H7 (cell line): ENCODE data around the gene KSR2. TPM values are rescaled to one million over a fixed set of nuclear protein-coding genes. Genes with fewer than 3 reads are reported as not detected.
A peak's percentile ranks its signal among the peaks of the same experiment; 100 is the strongest.

Source experiments
- DNase-seq: peaks from one replicate; pipeline ENCODE4 v3.0.0; 2012
- H3K27me3 ChIP-seq: 2 replicates; pipeline ENCODE4 v1.6.0; 2011; ENCODE audit warnings: mild to moderate bottlenecking, low read length; ENCODE audit not compliant: control insufficient read depth, insufficient read depth
- H3K36me3 ChIP-seq: replicated peaks from 2 replicates; pipeline ENCODE4 v1.5.1; 2011; ENCODE audit warnings: low read length; ENCODE audit not compliant: control insufficient read depth, insufficient read depth
- H3K4me3 ChIP-seq: 2 replicates; pipeline ENCODE4 v1.5.1; 2011; ENCODE audit warnings: low read depth, mild to moderate bottlenecking, control low read depth, low read length, moderate library complexity; ENCODE audit not compliant: insufficient read depth
- total RNA-seq: library from RNA; depleted of rRNA; stranded (reverse); fragments of >200 nt; shearing (Covaris generic); gene quantifications from 2 replicates; pipeline ENCODE4 v1.2.3, GENCODE V29; 2014

The KSR2 gene
- total RNA-seq, 1 experiment from 2014 or later: 0.10 TPM

DNA sequence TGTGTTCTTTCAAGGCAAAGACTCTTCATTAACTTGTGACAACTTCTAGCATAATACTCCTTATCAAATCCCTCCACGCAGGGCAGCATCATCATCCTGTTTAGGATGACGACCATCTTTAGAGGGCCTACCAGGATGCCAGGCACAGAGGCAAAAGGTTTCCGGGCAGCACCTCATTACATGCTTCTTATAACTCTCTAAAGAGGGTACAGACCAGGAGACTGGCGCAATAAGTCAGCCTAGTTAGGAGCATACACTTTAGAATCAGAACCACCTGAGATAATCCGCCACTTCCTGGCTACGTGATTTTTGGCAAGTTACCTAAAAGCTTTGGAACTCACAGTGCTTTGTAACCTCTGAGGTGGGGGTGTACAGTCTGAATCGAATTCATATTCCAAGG lies 471.4 kb downstream of the KSR2 start:
- DNase-seq: no peak
- H3K36me3 ChIP-seq: no peaks in the 10 kb centered on the region
- no peak overlapping the region for H3K4me3 ChIP-seq
- no peaks in the 10 kb centered on the region for H3K27me3 ChIP-seq

GRCh38 chr12:117494833-117495655 lies 473.7 kb downstream of the KSR2 start:
- H3K27me3 ChIP-seq: no peaks in the 10 kb centered on the region
- H3K36me3 ChIP-seq: no peaks in the 10 kb centered on the region
- DNase-seq: no peak
- no peak overlapping the region for H3K4me3 ChIP-seq

DNA sequence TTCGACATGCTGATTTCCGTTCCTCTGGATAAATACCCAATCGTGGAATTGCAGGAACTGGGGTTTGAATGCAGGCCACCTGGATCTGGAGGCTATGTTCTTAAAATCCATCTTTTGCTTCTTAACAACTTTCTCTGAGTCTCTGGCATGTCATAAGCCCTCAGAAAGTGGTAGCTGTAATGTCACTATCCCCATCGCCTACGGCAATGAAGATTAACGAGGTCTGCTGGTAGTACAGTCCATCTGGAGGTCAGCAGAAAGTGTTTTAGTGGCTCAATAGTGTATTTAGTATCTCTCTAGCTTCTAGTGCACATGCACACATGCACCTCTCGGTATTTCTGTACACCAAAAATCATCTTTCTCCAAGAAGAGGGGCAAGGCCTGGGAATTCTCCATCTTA lies 477.1 kb downstream of the KSR2 start:
- DNase-seq: no peak
- Histone ChIP-seq H3K27me3 (no peaks in the 10 kb centered on the region), H3K36me3 (no peaks in the 10 kb centered on the region), H3K4me3 (no peak overlapping the region)

- no peaks in the 10 kb centered on the region for H3K27me3 ChIP-seq
- no peak for DNase-seq
These were observed 478.7 kb downstream of the KSR2 start for GRCh38 chr12:117490130-117490529.

DNA sequence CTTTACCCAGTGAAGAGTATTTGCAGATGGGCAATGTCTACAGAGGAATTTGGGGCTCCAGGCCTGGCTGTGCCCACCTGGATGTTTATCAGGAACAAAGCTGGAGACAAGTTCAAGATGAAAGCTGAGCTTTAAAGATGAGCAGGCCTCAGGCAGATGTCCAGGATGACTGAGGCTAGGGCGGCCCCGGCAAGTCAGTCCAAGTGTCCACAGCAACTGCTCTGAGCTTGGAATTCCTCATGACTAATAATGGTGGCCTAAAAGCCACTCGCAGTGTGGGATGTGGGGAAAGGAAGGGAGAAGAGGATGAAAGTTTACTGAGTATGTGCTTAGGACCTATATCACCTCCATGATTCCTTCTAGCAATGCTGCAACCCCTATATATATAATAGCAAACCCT lies 479.1 kb downstream of the KSR2 start:
- no peaks in the 10 kb centered on the region for H3K36me3 ChIP-seq
- H3K27me3 ChIP-seq: no peaks in the 10 kb centered on the region
- no peak overlapping the region for H3K4me3 ChIP-seq
- DNase-seq: no peak

More at GRCh38 chr12:117490130-117490529, 478.7 kb downstream of the KSR2 start:
- Histone ChIP-seq H3K4me3 (no peak overlapping the region), H3K36me3 (no peaks in the 10 kb centered on the region)

DNA sequence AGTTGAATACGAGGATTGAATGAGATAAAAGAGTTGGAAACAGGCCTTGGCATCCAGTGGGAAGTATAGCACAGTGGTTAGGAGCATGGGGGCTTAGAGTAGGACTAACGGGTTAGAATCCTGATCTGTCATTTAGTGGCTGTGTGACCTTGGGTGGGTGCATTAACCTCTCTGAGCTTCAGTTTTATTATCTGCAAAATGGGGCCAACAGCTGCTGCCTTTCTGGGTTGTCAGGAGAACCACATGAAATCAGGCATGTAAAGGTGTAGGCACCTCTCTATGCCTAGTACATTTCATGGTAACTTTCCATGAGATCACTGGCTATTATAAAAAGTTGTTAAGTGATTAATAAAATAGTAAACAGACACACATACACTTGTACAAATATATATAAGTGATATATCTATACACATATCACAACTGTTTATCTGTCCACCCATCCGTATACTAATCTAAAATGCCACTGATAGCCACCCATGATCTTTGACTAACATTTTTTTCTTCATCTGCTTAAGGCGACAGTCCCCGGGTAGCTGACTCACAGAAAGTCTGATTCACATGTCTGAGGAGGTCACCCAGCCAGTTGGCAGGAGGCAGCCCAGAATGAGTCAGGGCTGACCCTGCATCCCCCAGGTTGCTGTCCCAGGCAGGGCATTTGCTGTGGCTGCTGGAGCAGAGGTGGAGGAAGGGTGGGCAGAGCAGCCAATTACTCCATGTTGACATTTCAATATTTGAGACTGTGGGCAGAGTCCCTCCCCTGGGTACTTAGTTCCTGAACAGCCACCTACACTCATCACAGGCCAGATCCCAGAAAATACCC lies 481.7 kb downstream of the KSR2 start:
- no peak for DNase-seq
- Histone ChIP-seq H3K4me3 (no peak overlapping the region), H3K36me3 (no peaks in the 10 kb centered on the region), H3K27me3 (no peaks in the 10 kb centered on the region)

- no peak for DNase-seq
- H3K36me3 ChIP-seq: no peaks in the 10 kb centered on the region
- H3K4me3 ChIP-seq: no peak overlapping the region
- no peaks in the 10 kb centered on the region for H3K27me3 ChIP-seq
These were observed 482.6 kb downstream of the KSR2 start for GRCh38 chr12:117485984-117486839.

GRCh38 chr12:117484901-117485300 lies 483.9 kb downstream of the KSR2 start:
- Histone ChIP-seq H3K36me3 (no peaks in the 10 kb centered on the region), H3K27me3 (no peaks in the 10 kb centered on the region), H3K4me3 (no peak overlapping the region)
- no peak for DNase-seq

DNA sequence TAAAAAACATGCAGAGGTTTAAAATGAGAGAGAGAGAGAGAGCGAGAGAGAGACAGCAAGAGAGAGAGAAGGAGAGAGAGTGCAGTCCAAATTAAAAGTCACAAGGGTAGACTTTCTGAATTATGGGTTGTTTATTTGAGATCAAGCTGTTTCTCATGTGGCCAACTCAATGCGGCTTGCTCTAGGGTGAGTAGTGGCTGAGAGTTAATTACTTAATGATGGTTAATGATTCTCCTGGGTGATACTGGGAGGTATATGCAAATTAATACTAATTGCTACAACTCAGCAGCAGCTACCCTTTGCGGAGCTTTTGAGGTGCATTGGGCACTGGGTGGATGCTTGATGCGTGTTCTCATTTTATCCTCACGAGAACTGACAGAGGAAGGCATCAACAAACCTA lies 485.3 kb downstream of the KSR2 start:
- H3K36me3 ChIP-seq: no peaks in the 10 kb centered on the region
- no peaks in the 10 kb centered on the region for H3K27me3 ChIP-seq
- DNase-seq: no peak
- no peak overlapping the region for H3K4me3 ChIP-seq

DNA sequence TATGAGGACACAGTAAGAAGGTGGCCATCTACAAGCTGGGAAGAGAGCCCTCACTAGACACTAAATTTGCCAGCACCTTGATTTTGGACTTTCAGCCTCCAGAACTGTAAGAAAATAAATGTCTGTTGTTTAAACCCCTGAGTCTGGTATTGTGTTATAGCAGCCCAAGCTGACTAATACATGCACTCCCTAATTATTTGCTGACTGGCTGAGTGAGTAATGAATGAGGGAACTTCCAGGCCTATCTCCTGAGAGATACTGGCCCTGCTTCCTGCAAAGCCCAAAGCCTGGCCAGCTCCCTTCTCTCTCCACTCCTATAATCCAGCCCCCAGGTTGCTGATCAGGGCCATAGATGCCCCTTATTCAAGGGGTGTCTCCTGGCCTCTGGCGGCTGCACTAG lies 487.3 kb downstream of the KSR2 start:
- H3K27me3 ChIP-seq: no peaks in the 10 kb centered on the region

GRCh38 chr12:117476341-117476740 lies 492.4 kb downstream of the KSR2 start:
- Histone ChIP-seq H3K36me3 (no peaks in the 10 kb centered on the region), H3K27me3 (no peaks in the 10 kb centered on the region), H3K4me3 (no peak overlapping the region)
- DNase-seq: no peak

More for the DNA sequence above, 487.3 kb downstream of the KSR2 start:
- no peak for DNase-seq
- Histone ChIP-seq H3K4me3 (no peak overlapping the region), H3K36me3 (no peaks in the 10 kb centered on the region)

DNA sequence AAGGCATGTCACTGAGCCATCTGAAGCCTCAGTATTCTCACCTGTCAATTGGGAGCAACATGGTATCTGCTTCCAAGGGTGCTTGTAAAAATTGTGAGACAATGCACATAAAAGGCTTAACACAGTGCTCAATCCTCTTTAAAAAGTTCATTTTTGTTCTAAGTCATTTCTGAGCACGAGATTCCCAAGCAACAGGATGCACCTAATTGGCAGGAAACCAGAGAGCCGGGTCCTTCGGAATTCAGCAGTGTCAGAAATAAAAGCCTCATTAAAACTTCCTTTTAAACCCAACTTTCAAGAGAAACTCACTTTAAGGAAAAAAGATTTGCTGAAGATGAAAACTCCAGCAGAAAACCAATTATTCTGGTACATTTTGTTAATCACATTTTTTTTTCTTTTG lies 494.9 kb downstream of the KSR2 start:
- Histone ChIP-seq H3K27me3 (no peaks in the 10 kb centered on the region), H3K4me3 (no peak overlapping the region), H3K36me3 (no peaks in the 10 kb centered on the region)
- no peak for DNase-seq

GRCh38 chr12:117472983-117473382 lies 495.8 kb downstream of the KSR2 start:
- H3K36me3 ChIP-seq: no peaks in the 10 kb centered on the region
- no peaks in the 10 kb centered on the region for H3K27me3 ChIP-seq
- H3K4me3 ChIP-seq: no peak overlapping the region
- peak; percentile 86 for DNase-seq

- DNase-seq: no peak
- Histone ChIP-seq H3K4me3 (no peak overlapping the region), H3K36me3 (no peaks in the 10 kb centered on the region), H3K27me3 (no peaks in the 10 kb centered on the region)
These were observed 498.0 kb downstream of the KSR2 start for GRCh38 chr12:117470804-117471203.
